ENCODE results near the gene IL2.

The IL2 gene

DNA sequence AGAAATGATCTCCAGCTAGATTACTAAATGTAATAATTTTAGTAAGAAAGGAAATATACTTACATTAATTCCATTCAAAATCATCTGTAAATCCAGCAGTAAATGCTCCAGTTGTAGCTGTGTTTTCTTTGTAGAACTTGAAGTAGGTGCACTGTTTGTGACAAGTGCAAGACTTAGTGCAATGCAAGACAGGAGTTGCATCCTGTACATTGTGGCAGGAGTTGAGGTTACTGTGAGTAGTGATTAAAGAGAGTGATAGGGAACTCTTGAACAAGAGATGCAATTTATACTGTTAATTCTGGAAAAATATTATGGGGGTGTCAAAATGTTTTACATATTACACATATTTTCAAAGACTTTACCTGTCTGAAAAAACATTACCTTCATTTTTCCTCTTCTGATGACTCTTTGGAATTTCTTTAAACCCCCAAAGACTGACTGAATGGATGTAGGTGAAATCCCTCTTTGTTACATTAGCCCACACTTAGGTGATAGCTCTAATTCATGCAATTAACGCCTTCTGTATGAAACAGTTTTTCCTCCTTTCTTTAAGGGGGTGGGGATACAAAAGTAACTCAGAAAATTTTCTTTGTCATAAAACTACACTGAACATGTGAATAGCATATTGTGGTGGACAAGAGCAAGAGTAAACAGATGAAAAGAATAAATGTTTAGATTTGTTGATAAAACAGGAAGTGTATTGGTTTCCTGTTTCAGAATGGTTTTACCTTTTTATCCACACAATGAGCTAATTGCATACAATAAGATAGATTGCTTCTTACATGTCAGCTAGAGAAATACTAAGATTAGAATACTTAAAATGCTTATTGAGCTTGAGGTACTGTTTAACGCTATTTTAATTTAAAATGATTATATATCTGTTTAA lies at the start of gene IL2:
IL2 (minus strand) TSS at position 495 of the 886 bp plus-strand sequence; CDS start at position 210, 285 bp downstream.
- no peak for DNase-seq

DNA sequence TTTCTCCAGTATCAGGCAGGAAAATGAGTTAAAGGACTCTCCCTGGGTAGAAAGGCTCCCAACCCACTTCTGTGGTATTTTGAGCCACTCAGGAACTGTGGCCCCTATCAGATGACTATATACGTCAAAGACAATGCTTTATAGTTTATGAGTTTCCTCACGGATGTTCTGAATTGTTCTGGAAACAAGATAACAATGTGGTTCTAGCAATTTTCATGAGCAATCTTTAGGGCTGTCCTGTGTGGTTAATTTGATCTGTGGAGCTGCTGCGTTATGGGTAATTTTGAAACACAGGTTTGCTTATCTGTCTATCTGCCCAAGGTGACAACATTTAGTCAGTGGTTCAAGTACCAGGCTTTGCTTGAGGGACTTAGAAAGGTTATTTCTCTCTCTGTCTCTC lies 46.7 kb upstream of the IL2 start:
- DNase-seq, result no peak

DNA sequence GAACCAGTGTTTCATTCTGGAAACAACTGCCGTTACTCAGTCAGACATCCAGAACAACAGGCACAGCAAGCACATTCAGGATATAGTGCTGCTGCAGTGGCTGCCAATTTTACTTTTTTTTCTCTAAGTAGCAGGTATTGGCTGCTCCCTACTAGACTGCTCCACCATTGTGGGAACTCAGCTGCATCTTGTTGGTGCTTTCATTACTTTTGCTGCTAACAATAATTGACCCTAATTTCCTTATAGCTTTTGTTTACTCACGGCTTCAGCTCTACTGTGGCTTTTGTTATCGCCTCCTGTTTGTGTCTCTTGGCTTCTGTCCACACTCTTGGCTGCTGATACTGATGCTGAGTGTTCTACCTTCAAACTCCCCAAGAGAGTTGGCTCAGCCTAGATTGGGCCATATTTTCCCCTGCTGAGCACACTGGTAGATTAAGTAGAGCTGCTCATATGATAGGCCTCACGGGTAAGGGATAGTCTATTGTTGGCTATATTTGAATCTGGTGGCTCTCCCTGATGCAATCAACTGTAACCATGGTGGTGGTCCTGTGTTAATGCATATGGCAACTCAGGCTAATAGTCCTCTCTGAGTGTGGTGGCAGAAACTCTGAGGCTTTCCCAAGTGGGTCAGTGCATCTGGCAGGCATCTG lies 44.5 kb upstream of the IL2 start:
- no peak for DNase-seq

DNA sequence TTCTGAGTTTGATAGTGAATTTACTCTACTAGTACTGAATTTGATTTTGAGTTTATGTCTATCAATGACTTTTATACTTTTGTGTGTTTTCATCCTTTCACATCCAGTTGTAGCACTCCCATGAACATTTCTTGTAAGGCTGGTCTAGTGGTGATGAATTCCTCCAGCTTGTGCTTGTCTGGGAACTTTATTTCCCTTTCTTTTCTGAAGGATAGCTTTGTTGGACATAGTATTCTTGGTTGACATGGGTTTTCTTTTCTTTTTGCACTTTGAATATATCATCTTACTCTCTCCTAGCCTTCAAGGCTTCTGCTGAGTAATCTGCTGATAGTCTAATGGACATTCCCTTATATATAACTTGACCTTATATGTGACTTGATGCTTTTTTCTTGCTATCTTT lies 32.5 kb upstream of the IL2 start:
- DNase-seq, result no peak

DNA sequence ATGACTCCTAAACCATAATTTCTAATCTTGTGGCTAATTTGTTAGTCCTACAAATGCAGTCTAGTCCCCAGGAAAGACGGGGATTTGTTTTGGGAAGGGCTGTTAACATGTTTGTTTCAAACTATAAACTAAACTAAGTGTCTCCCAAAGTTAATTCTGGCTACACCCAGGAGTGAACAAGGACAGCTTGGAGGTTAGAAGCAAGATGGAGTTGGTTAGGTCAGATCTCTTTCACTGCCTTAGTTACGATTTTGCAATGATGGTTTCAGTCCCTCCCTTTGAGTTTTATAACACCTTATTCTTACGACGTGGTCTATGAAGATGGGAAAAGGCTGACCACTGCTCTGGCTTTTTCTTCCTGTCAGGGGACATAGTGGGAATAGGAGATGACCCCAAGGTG lies 27.0 kb upstream of the IL2 start:
- no peak for DNase-seq

DNA sequence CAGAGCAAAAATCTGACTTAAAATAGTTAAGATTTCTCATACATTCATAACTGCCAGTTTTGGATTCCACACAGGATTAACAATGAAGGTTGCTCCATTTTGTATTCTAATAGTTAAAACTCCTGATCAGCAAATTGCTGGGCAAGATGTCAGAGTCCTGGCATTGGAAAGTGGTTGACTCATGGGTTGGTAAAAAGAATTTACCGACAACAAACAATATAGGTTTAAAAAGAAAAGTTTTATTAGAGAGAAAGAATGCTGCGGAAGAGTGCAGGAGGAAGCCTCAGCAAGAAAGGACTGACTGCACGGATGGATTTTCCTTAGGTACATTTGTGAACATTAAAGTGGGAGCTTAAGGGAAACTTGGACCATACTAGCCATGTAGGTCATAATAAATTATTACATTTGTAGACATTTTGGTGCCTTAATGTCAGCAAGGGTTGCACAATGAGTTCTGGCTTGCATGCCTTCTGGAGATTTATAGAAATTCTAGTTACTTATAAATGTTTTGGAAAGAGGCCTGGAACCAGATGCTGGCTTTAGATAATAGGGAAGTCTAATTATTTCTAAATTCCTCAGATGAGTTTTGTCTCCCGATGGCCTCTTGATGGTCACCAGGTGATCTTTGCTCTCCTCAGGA lies 25.4 kb upstream of the IL2 start:
- no peak for DNase-seq

DNA sequence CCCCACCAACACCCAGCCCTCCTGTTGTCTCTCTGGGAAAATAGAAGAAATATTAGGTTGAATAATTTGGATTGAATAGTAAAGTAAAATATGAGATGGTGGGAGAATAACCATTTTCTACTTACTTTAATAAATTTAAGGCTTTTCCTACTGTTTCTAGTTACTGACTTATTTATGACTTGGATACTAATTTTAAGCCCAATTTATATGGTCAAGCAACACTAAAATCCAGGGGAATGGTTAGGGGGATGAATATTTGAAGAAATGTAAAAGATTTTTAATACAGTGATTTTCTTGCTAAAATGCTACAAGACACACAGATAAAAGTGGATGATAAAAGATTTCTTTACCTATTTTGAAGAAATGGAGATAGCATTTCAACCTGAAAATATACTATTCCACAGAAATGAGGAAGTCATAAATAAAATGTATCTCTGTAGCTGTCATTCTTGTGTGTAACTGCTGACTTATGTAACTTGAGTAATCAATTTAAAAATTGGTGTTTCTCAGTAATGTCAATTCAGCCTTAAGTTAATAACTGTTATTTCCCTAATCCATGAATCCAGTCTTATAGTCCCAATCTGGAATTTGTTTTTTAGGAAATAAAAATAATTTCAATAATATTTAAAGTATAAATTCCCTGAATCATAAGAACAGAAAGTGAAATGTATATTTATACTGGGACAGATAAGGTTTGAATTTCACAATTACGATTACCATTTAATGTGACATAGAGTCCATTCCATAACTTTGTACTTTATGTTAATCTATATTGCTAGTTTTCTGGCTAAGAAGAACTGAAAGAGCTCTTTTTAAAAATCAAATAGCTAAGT lies 24.3 kb upstream of the IL2 start:
- DNase-seq, result no peak

DNA sequence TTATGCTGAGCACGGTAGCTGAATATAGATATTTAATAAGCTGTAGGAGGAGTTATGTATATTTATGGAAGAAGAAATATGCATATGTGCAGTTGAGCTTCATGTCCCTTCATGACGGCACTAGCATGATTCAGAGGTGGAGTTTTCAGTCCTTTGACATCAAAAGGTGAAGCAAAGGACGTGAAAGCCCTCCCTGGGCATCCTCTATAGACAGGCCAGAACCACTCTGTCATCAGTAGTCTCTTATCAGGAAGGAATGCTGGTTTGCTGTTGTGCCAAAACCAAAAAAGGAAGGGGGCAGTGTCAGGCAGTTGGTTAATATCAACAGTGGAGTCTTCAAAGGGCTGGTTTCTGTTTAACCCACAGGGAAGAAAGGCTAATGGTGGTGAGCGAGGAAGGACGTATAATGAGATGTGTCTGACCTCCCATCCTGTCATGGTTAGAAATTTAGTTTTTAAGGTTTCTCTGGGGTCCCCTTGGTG lies 23.5 kb upstream of the IL2 start:
- no peak for DNase-seq

DNA sequence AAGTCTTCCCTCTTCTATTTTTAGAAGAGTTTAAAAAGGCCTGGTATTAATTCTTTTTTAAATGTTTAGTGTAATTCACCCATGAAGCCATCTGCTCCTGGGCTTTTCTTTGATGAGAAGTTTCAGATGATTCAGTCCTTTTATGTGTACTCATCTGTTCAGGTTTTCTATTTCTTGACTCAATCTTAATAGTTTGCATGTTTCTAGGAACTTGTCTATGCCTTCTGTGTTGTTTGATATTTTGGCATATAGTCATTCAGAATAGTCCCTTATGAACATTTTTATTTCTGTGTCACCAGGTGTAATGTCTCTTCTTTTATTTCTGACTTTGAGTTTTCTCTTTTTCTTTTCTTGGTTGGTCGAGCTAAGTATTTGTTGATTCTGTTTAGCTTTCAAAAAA lies 20.2 kb upstream of the IL2 start:
- DNase-seq, result no peak

DNA sequence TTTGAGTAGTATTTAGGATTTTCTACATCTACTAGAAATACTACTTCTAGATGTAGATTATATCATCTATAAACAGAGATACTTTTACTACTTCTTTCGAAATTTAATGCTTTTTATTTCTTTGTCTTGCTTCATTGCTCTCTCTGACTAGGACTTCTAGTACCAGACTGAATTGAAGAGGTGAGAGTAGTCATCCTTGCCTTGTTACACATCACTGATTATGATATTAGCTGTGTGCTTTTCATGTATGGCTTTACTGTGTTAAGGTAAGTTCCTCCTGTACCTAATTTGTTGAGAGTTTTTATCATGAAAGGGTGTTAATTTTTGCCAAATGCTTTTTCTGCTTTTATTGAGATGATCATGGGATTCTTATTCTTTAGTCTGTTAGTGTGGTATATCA lies 19.6 kb upstream of the IL2 start:
- no peak for DNase-seq

DNA sequence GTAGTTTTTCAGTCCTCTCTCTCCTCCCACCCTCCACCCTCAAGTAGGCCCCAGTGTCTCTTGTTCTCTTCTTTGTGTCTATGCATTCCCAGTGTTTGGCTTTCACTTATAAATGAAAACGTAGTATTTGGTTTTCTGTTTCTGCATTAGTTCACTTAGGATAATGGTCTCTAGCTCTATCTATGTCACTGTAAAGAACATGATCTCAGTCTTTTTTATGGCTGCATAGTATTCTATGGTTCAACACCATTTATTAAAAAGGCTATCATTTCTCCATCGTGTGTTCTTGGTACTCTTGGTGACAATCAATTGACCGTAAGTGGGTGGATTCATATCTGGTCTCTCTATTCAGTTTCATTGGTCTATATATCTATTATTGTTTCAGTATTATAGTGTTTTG lies 18.7 kb upstream of the IL2 start:
- no peak for DNase-seq

DNA sequence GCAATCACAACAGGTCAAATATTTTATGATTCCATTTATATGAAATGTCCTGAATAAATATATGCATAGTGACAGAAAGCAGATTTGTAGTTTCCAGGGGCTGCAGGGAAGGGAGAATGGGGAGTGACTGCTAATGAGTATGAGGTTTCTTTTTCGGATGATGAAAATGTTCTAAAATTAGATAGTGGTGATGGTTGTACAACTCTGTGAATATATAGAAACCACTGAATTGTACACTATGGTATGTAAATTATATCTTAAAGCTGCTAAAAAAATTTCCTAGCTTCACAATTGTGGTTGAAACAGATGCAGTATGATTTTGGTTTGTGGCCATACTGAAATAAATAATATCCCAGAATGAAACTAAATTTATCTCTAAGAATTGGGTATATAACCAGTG lies 12.9 kb upstream of the IL2 start:
- DNase-seq, result no peak

DNA sequence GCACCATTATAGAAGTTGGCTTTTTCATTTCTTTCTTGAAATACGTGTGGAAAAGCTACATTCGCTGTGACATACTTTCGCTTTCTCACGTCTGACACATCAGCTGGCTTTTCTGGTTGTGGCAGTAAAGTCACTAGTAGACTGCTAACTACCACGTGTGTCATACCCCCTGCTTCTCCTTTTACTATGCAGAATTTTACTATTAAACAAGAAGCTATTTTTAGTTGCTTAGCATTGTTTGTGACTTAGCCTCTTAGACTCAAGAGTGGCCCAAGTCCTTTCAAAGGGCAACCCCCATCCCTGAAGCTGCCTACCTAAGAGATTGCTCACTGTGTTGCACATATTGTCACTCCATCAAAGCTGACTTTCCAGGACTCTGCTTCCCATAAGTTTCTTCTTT lies 2.1 kb upstream of the IL2 start:
- no peak for DNase-seq

DNA sequence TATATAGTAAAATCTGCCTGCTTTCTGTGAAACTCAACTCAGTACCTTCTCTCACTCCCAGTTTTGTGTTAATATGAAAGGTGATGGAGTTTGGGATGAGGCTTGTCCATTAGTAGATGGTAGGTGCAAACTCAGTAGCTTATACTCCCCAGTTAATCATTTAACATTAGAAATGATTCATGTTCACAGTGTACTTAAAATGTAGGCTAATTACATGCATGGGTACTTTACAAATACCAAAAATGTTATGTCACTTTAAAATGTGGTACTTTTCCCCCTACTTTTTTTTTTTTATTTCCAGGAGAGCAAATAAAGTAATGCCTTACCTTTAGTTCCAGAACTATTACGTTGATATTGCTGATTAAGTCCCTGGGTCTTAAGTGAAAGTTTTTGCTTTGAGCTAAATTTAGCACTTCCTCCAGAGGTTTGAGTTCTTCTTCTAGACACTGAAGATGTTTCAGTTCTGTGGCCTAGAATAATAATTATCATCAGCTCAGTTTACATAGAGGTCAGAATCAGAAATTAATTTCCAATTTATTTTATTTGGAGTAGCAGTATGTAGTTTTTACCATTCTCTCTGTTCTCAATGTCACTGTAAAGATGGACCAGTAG lies 3.0 kb downstream of the IL2 start:
- no peak for DNase-seq

DNA sequence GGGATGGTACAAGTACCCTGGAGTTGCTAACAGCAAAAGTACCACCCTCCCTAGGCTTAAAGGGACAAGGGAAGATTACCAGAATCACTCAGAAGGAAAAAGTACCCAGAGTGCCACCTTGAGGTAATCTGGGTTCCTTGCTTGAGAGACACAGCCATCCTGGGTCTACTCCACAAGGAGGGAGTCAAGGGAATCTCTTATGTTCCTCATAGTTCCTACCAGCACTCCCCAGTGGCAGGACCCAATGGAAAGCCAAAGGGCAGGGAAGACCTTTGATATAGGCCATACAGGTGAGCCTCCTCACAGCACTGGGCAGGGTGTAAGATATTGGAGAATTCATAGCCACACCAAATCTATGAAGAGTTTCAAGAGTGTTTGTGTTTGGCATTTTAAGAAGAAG lies 5.7 kb downstream of the IL2 start:
- DNase-seq, result no peak

DNA sequence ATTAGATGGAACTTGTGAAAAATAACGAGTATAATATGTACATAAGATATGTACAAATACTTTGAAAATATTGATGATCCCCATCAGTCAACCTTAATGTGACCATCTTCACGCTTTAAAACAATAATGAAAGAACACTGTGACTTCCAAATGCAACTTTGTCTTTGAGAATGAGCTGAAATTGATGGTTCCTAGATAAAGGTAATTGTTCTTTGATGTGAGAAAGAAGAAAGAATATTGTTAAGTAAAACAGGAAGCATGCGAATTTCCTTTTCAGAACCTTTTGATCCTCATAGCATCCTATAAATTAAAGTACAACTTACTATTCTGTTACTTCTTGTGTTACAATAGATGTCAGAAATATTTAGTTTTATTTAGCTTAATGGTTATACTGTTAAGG lies 22.2 kb downstream of the IL2 start:
- DNase-seq, result no peak

DNA sequence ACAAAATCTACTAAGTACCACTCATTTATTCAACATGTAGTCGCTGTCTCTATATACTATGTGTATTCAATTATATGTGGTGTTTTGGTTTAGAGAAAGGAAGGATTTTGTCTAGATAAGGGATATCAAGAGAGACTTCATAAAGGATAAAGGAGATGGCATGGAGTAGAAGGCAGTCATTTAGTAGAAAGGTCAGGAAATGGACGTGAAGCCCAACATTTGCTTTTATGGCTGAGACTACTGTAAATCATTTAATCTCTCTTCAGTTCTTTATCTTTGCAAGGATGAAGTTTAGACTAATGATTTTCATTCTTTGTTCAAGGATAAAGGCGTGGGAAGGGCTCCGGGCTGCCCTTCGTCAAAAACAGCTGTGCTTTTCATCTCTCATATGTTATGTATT lies 25.2 kb downstream of the IL2 start:
- DNase-seq, result no peak

DNA sequence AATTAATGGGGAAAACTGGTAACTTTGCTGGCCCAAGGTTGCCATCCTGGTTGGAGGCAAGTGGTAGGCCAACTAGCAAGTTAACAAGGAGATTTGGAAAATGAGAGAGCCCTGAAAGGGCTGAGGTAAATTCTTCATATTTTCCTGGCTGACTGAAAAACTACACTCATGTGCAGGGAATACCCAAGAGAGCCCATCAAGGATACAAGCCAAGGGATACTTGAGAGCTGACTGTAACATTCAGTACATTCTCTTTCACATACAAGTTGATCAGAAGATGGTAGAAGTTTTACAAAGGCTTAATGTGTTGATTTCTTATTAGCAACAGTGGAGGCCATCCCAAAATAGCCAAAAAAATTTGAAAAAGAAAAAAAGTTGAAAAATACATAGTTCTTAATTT lies 33.3 kb downstream of the IL2 start:
- DNase-seq, result no peak

DNA sequence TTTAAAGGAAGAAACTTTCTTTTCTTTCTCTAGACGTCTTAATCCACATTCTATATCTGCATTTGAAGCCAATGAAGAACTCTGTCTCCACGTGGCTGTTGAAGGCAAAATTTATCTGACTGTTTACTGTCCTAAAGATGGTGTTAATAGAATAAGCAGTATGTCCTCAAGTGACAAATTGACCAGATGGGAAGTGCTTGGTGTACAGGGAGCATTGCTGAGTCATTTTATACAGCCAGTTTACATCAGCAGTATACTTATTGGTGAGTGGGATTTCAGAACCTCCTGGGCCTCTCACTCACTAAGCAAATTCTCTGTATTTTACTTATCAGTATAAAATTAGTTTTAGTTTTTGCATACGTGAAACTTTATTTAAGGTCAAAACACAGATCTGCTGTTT lies 44.0 kb downstream of the IL2 start:
- DNase-seq, result no peak

DNA sequence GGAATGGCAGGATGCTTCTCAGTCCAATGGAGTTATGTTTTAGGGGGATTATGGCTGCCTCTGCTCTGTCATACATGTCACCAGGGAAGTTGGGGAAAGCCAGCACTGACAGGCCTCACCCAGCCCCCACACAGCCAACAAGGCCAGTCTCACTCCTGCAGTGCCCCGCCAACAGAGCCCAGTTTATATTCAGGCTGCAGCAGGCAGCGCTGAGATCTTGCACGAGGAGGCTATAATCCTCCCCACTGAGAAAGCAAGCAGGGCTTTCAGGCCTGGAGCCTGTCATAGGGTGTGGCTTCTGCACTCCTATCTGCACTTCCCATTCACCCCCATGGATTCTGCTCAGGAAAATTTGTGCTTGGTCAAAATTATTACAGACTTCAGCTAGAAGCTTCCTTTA lies 52.7 kb downstream of the IL2 start:
- no peak for DNase-seq

Data from GOT3 (cell line).